Endothelial cell of umbilical vein (primary cell): ENCODE measurements around the gene PLXNB2.
"Not testable (repeated sequence)": the region's sequence is repeated elsewhere in the genome, so short reads cannot be mapped to it uniquely, and the experiment has no call there.

Experiments used
- MYC ChIP-seq: IDR thresholded peaks from one replicate; pipeline ENCODE4 v1.6.1; 2011; ENCODE audit warnings: mild to moderate bottlenecking, low read depth, low read length
- POLR2A ChIP-seq: IDR thresholded peaks from 2 replicates; pipeline ENCODE4 v1.6.1; 2012; ENCODE audit warnings: low read depth, mild to moderate bottlenecking, control low read depth, low read length
- POLR2AphosphoS5 ChIP-seq: IDR thresholded peaks from 2 replicates; pipeline ENCODE4 v1.6.1; 2012; ENCODE audit warnings: low read depth, mild to moderate bottlenecking, control low read depth, low read length, moderate library complexity; ENCODE audit not compliant: insufficient read depth
- TF ChIP-seq, protein P1 (sequence below), 2 donors: IDR thresholded peaks; 1 replicate in 1 of 2; 2 replicates in 1 of 2; pipeline ENCODE4 v1.5.1; 2011; ENCODE audit warnings: low read length in 2 of 2, mild to moderate bottlenecking in 2 of 2, moderate library complexity in 2 of 2, control low read depth in 1 of 2, inconsistent platforms in 1 of 2, low read depth in 1 of 2; ENCODE audit not compliant: insufficient read depth in 1 of 2; ENCODE audit errors: extremely low read depth in 1 of 2

DNA sequence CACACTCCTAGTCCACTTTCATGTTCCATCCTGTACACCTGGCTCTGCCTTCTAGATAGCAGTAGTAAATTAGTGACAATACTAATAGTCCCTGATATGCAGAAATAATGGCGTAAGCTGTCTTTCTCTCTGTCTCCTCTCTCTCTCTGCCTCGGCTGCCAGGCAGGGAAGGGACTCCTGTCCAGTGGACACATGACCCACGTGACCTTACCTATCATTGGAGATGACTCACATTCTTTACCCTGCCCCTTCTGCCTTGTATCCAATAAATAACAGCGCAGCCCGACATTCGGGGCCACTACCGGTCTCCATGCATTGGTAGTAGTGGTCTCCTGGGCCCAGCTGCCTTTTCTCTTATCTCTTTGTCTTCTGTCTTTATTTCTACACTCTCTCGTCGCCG is 33.7 kb downstream of the PLXNB2 start:
- TF ChIP-seq, protein P1, sequence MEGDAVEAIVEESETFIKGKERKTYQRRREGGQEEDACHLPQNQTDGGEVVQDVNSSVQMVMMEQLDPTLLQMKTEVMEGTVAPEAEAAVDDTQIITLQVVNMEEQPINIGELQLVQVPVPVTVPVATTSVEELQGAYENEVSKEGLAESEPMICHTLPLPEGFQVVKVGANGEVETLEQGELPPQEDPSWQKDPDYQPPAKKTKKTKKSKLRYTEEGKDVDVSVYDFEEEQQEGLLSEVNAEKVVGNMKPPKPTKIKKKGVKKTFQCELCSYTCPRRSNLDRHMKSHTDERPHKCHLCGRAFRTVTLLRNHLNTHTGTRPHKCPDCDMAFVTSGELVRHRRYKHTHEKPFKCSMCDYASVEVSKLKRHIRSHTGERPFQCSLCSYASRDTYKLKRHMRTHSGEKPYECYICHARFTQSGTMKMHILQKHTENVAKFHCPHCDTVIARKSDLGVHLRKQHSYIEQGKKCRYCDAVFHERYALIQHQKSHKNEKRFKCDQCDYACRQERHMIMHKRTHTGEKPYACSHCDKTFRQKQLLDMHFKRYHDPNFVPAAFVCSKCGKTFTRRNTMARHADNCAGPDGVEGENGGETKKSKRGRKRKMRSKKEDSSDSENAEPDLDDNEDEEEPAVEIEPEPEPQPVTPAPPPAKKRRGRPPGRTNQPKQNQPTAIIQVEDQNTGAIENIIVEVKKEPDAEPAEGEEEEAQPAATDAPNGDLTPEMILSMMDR (IDR thresholded peaks at IDR 0.05; ENCODE audit: extremely low read depth in 1 of 2, insufficient read depth in 1 of 2, low read depth in 1 of 2, low read length in 2 of 2) = not testable (repeated sequence)
- TF ChIP-seq POLR2A, POLR2AphosphoS5, MYC: not testable (repeated sequence)
